Stimulated activated CD8-positive, alpha-beta memory T cell treated with anti-CD3 and anti-CD28 coated beads, Interleukin-12 subunit alpha, Interleukin-12 subunit beta, amount 100 ng/mL, for 24 hours (primary cell): ENCODE data around the gene DAPK3.
"Not testable (repeated sequence)": the region's sequence is repeated elsewhere in the genome, so short reads cannot be mapped to it uniquely, and the experiment has no call there.

Experiments used
- DNase-seq: peaks from one replicate; pipeline ENCODE4 v3.0.0-alpha.2; 2020; ENCODE audit errors: extremely low read depth

Gene DAPK3

DNA sequence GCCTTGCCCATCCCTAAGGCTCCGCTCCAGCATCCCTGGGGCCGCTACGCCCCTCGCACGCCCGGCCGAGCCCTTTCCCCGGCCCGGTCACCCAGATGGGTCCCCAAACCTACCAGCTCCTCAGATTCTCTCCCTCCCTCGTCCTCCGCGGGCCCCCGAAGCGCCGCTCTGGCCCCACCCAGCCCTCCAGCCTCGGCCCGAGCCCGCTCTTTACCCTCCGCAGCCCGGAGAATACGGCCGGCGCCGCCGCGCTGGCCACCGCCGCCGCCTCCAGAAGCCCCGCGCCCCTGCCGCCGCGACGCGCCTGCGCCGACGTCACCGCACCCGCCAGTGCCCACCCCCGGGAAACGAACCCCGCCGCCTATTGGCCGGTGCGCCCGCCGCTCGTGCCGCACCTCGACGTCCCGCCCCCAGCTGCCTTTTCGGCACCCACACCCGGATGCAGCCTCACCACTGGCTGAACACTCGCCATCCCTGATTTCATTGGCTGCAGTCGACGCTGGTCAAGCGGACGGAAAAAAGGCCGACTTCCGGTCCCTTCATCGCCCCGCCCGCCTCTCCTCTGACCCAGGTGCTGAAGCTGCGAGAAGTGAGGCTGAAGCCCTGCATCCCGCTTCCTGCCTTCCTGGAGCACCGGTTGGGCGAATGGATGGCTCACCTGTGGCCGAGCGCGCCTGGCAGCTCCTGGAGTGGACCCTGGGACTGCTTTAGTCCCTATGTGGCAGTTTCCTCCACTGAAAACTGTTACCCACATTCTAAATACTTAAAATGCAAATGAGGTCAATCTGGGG, at the start of gene DAPK3:
Gene DAPK3 (minus strand): TSS at position 292 of the 791 bp plus-strand sequence. CDS start 1,364 bp downstream, outside the sequence.
- peak; percentile 91 for DNase-seq

GRCh38 chr19:4019578-4019977, 48.7 kb upstream of the DAPK3 start:
- DNase-seq, result no peak

DNA sequence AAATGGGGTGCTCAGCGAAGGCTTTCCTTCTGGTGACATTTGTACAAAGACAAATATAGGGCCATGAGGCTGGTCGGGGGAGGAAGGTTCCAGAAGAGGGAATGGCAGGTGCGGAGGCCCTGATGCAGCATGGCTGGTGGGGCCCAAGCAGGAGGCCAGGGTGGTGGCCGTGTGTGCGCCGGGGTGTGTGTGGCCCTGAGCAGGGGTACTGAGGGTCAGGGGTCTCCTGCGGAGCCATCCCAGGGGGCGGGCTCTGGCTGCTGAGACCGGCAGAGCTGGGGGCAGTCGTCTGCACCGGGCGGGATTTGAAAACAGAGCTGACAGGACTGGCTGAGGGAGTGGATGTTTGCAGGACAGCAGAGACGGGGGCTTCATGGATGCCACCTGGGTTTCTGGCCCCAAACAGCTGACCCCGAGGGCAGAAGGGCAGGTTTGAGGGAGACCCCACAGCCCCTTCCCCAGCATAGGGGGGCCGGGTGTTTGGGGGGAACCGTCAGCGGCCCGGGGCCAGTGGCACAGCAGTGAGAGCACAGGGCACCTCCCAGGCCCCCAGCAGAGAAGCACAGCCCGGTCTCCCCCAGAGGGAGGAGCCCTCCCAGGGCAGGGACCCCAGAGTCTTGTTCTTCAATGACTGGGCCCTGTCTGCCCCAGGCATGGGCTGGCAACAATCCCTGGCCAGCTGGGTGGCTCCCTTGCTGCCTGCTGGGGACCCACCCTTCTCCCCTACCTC, 48.0 kb upstream of the DAPK3 start:
- no peak for DNase-seq

DNA sequence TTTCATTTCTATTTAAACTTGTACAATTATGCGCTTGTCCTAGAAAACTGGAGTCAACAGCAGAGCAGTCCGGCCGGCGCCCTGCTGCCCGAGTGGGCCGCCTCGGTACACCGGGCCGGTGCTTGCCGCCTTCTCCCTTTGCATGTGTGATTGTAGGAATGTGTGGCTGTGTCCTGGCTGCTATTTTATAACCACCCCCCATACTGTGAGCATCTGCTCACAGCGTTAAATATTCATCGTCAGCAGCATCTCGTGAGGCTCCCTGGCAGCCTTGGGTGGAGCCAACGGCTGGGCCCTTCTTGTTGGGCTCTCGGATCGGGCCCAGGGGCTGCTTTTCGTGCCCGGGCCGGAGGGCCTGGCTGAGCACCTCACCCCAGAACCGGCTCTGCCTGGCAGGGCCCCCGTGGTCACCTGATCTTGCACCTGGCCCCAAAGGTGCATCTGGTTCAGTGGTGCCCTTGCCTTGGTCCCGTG, 47.3 kb upstream of the DAPK3 start:
- no peak for DNase-seq

DNA sequence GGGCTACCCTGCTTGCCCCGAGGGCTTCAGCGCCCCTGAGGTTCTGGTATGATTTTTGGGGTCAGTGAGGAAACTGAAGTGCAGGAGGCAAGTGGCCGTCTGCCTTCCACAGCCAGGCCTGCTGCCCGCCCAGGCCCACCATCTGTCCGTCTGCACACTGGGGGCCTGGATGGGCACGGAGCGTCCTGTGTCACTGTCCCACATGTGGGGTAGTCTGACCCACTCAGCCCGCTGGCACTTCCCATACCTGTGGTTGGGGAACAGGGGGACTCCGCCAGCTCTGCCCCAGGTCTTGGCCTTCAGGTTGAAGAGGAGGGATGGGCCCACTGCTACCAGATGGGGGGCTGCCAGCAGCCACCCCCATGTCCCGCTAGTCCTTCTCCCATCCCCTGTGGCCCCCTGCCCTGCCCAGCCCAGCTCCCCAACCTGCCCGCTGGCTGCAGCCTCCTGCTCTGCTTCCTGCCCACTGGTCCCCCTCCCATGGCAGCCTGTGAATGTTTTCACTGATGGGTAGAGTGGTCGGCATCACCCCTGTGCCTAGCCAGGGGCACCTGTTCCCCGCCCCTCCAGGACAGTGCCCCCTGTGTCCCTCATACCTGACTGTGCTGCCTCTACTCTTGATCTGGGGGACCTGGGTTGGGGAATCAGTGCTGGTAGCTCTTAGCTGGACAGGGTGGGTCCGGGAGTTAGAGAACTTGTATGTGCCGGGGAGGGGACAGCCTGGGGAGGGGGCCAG, 46.2 kb upstream of the DAPK3 start:
- no peak for DNase-seq

DNA sequence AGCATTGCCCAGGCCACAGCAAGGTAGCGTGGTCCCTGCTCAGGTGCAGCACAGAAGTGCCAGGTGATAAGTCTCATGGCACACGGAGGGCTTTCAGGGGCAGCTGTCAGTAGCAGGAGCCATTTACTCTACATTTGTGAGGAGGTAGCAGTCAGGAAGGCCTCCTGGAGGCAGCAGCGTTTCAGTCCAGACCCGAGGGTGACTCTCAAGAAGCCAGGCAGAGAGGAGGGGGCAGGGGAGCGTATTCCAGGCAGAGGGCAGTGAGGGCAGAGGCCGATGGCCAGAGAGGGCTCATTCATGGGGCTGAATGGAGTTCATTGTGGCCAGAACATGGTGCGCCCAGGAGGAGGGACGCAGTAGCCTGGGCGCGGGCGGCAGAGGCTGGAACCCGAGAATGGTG, 45.6 kb upstream of the DAPK3 start:
- DNase-seq, result no peak

GRCh38 chr19:4015705-4016402, 45.0 kb upstream of the DAPK3 start:
- no peak for DNase-seq

DNA sequence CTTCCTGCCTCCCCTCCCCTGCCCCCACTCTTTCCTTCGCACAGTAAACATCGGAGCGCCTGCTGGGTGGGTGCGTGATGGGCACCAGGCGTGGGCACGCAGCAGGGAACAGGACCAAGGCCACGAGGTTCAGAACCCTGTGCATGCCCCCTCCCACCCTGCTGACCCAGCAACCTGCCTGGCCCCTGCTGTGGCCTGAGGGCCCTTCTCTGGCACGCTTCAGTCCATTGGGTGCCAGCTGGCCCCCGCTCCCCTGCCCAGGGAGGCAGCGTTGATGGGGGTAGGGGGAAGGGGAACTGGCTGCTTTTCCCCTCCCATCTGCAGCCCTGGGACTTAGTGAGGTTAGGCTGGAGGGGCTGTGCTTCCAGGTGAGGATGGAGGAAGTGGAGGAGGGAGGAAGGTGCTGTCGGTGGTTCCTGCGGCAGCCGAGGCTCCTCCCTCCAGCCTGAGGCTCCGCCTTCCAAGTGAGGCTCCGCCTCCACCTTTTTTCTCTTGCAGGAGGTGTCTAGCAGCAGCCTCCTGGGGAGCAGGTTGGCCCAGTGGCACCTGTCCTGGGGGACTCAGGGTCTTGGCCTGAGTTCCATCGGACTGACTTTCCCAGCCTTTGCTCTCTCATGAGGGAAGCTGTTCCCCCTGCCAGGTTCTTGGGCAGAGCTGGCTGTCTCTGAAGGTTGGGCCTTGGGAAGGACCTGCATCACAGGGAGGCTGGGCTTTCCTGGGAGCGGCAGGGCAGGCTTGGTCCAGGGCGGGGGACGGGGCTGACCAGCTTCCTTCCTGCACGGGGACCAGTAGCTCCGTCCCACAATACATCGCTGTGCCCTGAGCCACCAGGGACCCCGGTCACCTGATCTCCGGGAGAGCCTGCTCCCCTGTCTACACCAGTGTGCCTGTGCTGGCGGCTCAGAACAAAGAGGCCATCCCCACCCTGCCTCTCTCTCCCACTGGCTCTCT, 43.9 kb upstream of the DAPK3 start:
- no peak for DNase-seq

- no peak for DNase-seq
Measured at GRCh38 chr19:4013886-4014540, 43.1 kb upstream of the DAPK3 start.

DNA sequence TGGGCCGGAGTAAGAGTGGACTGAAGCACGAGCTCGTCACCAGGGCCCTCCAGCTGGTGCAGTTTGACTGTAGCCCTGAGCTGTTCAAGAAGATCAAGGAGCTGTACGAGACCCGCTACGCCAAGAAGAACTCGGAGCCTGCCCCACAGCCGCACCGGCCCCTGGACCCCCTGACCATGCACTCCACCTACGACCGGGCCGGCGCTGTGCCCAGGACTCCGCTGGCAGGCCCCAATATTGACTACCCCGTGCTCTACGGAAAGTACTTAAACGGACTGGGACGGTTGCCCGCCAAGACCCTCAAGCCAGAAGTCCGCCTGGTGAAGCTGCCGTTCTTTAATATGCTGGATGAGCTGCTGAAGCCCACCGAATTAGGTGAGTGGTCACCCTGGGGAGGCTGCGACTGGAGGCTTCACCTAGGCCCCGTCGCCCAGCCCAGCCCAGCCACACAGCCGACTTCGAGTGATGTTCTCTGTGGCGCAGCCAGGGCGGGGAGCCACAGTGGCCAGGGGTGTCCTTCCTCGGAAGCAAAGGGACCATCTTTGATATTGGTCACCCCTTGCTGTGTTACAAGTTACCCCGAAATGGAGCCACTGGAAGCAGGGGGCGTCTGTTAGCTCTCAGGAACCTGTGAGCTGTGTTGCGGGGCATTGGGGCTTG, 42.2 kb upstream of the DAPK3 start:
- DNase-seq, result no peak

DNA sequence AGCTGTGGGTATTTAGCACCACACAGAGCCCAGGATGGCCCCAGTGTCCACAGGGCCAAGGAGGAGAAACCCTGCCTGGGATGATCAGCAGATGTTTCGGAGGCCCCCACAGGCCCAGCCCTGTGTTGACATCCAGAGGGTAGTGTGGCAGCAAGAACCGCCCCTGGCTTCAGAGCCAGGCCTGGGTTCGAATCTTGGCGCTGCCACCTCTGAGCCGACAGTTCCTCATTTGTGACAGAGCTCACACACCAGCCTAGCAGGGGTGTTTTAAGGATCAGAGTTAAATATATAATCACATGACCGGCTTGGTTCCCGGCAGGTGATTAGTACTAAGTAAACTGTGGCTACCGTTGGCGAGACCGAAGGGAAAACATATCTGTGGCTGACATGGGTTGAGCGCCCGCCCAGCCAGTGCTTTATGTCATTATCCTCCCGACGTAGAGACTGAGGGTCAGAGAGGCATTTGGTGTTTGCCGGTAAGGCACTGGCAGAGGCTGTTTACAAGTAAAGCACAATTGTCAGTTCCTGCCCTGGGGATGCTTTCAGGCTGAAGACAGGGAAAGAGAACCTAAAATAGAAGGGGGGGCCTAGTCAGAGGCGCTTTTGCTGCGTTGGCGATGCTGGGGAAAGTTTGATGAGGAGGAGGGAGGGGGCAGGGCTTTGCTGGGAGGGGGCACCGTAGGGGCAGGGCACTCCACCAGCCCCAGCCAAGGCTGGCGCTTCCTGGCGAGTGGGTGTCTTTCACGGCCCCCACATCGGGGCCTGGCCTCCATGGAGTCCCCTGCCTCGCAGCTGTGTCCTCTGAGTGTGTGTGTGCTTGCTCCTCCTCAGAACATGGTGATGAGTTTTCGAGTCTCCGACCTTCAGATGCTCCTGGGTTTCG, 41.4 kb upstream of the DAPK3 start:
- no peak for DNase-seq

- not testable (repeated sequence) for DNase-seq
Measured at GRCh38 chr19:4011430-4011829, 40.5 kb upstream of the DAPK3 start.

- DNase-seq, result no peak
Measured at GRCh38 chr19:4010808-4011110, 39.9 kb upstream of the DAPK3 start.

DNA sequence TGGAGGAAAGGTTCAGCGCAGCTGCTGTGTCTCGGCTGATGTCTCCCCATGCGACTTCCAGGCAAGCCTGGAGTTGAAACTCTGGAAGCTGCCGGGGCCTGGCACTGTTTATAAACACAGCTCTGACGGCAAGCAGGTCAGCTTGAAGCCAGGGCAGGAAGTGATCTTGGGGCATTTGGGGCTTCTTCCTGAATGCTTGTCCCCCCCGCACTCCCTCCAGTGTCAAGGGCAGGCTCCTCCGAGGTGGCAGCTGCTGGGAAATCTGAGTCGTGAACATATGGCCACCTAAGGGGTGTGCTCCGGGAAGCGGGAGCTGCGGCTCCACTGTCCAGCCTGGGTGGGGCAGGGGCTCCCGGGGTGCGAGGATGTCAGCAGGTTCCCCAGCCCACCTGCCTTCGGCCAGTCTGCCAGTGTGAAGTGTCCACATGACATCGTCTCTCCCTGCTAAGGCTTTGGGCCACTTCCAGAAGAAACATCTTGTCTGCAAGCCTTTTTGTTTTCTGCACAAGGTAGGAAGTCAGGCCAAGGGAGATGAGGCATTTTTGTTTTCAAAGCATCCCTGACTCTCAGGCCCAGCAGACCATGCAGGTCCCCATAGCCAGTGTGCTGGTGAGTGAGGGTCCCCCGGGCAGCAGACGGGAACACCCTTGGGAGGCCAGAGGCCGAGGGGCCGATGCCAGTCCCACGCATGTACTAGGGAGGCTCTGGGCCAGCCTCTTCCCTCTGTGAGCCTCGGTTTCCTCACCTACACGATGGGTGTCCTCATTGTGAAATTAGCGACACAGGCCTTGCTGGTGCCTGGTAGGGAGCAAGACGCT, 39.3 kb upstream of the DAPK3 start:
- no peak for DNase-seq

DNA sequence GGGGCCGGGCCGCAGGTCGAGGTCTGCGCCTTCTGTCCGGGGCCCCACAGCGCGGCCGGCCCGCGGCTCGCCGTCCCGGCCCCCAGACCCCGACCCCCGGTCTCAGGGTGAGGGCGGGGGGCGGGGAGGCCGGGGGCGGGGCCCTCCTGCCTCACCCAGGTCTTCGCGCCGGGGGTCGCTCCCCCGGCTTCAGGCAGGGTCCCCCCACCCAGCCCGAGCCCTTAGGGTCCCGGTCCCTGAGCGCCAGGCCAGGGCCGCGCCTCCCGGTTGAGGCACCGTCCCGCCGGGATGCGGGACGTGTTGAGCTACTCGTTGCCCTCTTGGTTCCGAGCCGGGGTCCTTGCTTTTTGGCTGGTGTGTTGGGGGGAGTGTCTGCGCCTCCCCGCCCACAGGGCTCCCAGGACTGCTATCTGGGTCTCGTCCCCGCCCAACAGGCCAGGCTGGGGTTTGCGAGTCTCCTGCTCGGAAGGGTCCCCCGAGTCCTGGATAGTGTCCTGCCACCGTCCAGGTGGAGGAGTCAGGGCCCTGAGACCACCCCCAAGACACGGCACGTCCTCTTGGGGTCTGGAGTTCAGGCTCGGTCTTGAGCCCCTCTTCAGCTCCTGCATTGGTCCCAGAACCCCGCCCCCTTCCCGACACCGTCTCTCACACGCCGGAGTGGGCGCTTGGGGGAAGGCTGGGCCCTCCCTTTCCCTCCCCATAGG, 37.1 kb upstream of the DAPK3 start:
- DNase-seq, result no peak

GRCh38 chr19:4007021-4007835, 36.3 kb upstream of the DAPK3 start, which contains the start of gene PIAS4:
Gene PIAS4 (plus strand): TSS chr19:4007736. CDS start chr19:4007761, 25 bp downstream.
- DNase-seq, result peak; percentile 82
